HL-60 (cell line): ENCODE measurements around the gene UPF2.

Experiments
- DNase-seq, 2 experiments: peaks; one replicate each; pipeline ENCODE4 v3.0.0-alpha.2; 2010 to 2020; ENCODE audit warnings: low read depth in 1 of 2, low spot score in 1 of 2
- H3K27ac ChIP-seq: fragments of 250-450 bp; sonication (Bioruptor Pico); replicated peaks from 2 replicates; pipeline ENCODE4 v1.5.1; 2020; ENCODE audit warnings: mild to moderate bottlenecking, moderate library complexity
- H3K27me3 ChIP-seq: fragments of 250-450 bp; sonication (Bioruptor Pico); 2 replicates; pipeline ENCODE4 v1.5.1; 2021; ENCODE audit warnings: mild to moderate bottlenecking, moderate library complexity; ENCODE audit not compliant: insufficient read depth, poor library complexity, severe bottlenecking
- H3K4me3 ChIP-seq: replicated peaks from 2 replicates; pipeline ENCODE4 v1.5.1; 2011; ENCODE audit warnings: mild to moderate bottlenecking, control low read depth, low read length; ENCODE audit not compliant: insufficient read depth
- CTCF ChIP-seq: IDR thresholded peaks from one replicate; pipeline ENCODE4 v1.5.1; 2011; ENCODE audit warnings: low read length, control low read depth, inconsistent platforms; ENCODE audit not compliant: insufficient read depth
- GABPA ChIP-seq: IDR thresholded peaks from 2 replicates; pipeline ENCODE4 v1.6.1; 2012; ENCODE audit warnings: low read depth
- POLR2AphosphoS5 ChIP-seq: IDR thresholded peaks from 2 replicates; pipeline ENCODE4 v1.6.1; 2012; ENCODE audit warnings: low read depth
- SPI1 ChIP-seq: IDR thresholded peaks from 2 replicates; pipeline ENCODE4 v1.6.1; 2012; ENCODE audit warnings: low read depth, mild to moderate bottlenecking, borderline replicate concordance
- TF ChIP-seq, protein P1 (sequence below): IDR thresholded peaks from 2 replicates; pipeline ENCODE4 v1.6.1; 2012; ENCODE audit warnings: low read depth; ENCODE audit not compliant: insufficient replicate concordance

The UPF2 gene

GRCh38 chr10:11962176-11962575, 80.4 kb downstream of the UPF2 start:
- no peak for DNase-seq
- H3K27ac ChIP-seq: no peak overlapping the region

DNA sequence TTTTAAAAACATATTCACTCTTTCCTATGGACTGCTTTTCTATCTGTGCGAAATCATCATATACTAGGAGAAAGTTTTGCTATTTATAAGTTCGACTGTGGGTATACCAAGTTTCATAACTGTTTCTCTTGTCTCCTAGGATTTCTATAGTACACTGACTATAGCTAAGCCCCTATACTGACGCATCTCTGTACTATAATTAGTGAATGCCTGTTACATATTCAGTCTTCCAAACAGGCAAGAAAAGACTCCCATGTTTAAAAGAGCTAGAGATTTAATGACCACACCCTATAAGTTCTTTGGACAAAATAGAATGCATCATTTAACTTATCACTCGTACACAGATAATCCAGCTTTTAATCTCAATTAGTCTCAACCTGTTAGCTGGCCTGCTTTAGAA, 80.8 kb downstream of the UPF2 start:
- no peak for DNase-seq
- Histone ChIP-seq H3K27me3 (no peaks in the 10 kb centered on the region), H3K4me3 (no peak overlapping the region), H3K27ac (no peak overlapping the region)
- TF ChIP-seq GABPA (no peak), POLR2AphosphoS5 (no peak), SPI1 (no peak), CTCF (no peak)
- TF ChIP-seq, protein P1, sequence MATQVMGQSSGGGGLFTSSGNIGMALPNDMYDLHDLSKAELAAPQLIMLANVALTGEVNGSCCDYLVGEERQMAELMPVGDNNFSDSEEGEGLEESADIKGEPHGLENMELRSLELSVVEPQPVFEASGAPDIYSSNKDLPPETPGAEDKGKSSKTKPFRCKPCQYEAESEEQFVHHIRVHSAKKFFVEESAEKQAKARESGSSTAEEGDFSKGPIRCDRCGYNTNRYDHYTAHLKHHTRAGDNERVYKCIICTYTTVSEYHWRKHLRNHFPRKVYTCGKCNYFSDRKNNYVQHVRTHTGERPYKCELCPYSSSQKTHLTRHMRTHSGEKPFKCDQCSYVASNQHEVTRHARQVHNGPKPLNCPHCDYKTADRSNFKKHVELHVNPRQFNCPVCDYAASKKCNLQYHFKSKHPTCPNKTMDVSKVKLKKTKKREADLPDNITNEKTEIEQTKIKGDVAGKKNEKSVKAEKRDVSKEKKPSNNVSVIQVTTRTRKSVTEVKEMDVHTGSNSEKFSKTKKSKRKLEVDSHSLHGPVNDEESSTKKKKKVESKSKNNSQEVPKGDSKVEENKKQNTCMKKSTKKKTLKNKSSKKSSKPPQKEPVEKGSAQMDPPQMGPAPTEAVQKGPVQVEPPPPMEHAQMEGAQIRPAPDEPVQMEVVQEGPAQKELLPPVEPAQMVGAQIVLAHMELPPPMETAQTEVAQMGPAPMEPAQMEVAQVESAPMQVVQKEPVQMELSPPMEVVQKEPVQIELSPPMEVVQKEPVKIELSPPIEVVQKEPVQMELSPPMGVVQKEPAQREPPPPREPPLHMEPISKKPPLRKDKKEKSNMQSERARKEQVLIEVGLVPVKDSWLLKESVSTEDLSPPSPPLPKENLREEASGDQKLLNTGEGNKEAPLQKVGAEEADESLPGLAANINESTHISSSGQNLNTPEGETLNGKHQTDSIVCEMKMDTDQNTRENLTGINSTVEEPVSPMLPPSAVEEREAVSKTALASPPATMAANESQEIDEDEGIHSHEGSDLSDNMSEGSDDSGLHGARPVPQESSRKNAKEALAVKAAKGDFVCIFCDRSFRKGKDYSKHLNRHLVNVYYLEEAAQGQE: no peak

More at GRCh38 chr10:11962176-11962575, 80.4 kb downstream of the UPF2 start:
- Histone ChIP-seq H3K27me3 (no peaks in the 10 kb centered on the region), H3K4me3 (no peak overlapping the region)
- TF ChIP-seq SPI1 (no peak), CTCF (no peak), GABPA (no peak), POLR2AphosphoS5 (no peak)
- TF ChIP-seq, protein P1: no peak

GRCh38 chr10:11959966-11960365, 82.6 kb downstream of the UPF2 start:
- DNase-seq: no peak

More at GRCh38 chr10:11959966-11960365, 82.6 kb downstream of the UPF2 start:
- TF ChIP-seq, protein P1: no peak
- no peak for TF ChIP-seq SPI1
- no peaks in the 10 kb centered on the region for H3K27me3 ChIP-seq
- H3K4me3 ChIP-seq: no peak overlapping the region
- no peak overlapping the region for H3K27ac ChIP-seq
